ENCODE measurements around the gene SHLD2.

- TF ChIP-seq POLR2AphosphoS5 (IDR thresholded peaks at IDR 0.05; ENCODE audit: low read depth, low read length) (no peak), POLR2A (IDR thresholded peaks at IDR 0.05; ENCODE audit: low read depth, low read length) (no peak), TAF1 (IDR thresholded peaks at IDR 0.05; ENCODE audit: borderline replicate concordance, low read depth, low read length) (no peak)
Observed at GRCh38 chr10:87058171-87058570, 36.8 kb upstream of the SHLD2 start.

Measured in GM12892 (cell line).